ENCODE measurements around the gene PRSS35.
"Not testable (repeated sequence)": the region's sequence is repeated elsewhere in the genome, so short reads cannot be mapped to it uniquely, and the experiment has no call there.

Gene PRSS35

DNA sequence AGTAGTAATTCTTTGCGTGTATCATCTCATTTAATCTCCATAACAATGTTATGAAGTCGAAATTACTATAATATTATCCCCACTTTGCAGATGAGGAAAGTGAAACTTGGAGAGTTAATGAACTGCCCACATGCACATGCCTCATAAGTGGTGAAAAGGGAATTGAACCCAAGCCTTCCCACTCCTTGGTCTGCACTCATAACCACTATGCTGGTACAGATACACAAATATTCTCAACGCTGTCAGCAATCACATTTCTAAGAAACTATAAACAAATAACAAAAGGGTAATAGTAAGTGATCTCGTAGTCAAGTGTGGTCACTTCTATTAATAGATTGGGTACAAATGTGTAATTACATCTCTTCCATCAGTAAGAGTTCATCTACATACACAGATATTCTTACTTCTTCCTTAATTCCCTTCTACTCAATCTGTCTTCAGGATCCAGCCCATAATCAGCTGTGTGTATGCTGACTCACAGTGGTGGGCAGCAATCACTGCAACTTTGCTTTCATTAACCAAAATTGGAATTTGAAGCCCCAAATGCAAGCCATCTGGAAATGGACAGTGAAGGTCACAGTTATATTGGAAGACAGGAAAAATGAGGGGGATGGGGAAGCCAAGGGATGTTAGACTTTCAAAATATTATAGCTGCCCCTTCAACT lies 6.6 kb downstream of the PRSS35 start:
- DNase-seq (ENCODE audit: low spot score), result no peak

DNA sequence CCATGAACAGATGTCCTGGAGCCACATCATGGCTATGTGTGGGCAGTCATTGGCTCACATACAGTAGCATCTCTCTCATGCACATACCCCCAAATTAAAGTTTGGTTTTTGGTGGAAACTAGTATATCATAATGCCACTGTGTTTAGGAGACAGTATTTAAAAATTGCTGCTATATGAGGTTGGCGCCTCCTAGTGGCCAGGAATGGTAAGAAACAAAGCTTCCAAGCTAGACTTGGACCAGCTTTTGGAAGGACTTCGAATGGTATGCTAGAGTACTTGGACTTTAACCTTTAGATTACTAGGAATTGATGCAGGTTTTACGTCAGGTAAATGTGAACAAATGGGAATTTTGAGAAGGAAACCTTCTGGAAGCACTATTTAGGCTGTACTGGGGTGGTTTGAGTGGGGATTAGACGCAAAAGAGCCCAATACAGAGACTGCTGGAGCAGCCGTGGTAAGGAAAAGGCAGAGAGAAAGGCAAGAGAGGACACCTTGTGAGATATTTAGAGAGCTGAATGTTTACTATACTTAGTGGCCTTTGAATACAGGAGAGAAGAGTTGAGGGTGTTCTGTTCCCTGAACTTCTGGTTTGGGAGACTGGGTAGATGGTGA lies 23.8 kb downstream of the PRSS35 start:
- DNase-seq (ENCODE audit: low spot score), result no peak

GRCh38 chr6:83536647-83537589 lies 24.6 kb downstream of the PRSS35 start:
- no peak for DNase-seq (ENCODE audit: low spot score)

- no peak for DNase-seq (ENCODE audit: low spot score)
These were observed 27.3 kb downstream of the PRSS35 start for GRCh38 chr6:83539678-83540077.

DNA sequence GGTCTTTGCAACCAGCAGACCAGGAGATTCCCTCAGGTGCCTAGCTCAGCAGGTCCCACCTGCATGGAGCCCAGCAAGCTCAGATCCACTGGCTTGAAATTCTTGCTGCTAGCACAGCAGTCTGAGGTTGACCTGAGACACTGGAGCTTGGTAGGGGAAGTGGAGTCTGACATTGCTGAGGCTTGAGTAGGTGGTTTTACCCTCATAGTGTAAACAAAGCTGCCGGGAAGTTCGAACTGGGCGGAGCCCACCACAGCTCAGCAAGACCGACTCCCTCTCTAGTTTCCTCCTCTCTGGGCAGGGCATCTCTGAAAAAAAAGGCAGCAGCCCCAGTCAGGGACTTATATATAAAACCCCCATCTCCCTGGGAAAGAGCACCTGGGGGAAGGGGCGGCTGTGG lies 34.3 kb downstream of the PRSS35 start:
- DNase-seq (ENCODE audit: low spot score), result no peak

- not testable (repeated sequence) for DNase-seq (ENCODE audit: low spot score)
These were observed 38.1 kb downstream of the PRSS35 start for GRCh38 chr6:83550482-83550881.

- DNase-seq (ENCODE audit: low spot score), result not testable (repeated sequence)
These were observed 39.4 kb downstream of the PRSS35 start for GRCh38 chr6:83551748-83552147.

- DNase-seq (ENCODE audit: low spot score), result no peak
These were observed 44.5 kb downstream of the PRSS35 start for GRCh38 chr6:83556871-83557270.

- DNase-seq (ENCODE audit: low spot score), result no peak
These were observed 46.6 kb downstream of the PRSS35 start for GRCh38 chr6:83558975-83559374.

DNA sequence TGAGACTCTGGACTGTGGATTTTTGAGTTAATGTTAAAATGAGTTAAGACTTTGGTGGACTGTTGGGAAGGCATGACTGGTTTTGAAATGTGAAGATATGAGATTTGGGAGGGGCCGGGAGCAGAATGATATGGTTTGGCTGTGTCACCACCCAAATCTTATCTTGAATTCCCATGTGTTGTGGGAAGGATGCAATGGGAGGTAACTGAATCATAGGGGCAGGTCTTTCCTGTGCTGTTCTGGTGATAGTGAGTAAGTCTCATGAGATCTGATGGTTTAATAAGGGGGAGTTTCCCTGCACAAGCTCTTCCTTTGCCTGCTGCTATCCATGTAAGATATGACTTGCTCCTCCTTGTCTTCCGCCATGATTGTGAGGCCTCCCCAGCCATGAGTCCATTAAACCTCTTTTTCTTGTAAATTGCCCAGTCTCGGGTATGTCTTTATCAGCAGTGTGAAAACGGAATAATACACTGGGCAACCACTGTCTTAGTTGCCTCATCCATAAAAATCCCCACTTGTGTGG lies 59.4 kb downstream of the PRSS35 start:
- DNase-seq (ENCODE audit: low spot score), result not testable (repeated sequence)

DNA sequence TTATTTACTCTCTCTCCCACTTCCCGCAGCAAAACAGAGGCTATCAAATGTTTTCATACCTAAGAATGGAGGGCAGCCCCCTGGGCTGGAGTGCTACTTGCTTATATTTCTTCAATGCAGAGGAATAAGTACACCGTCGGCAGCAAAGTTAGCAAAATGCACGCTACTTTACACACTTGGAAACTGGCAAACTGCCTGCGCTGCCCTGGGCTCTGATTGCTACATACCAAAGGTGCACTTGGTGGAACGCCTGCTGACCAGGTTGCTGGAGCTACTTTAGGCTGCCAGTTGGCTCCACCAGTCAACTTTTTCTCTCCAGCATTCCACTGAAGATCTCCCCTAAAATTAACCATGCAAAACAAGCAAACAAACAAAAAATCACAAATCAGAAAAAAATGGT lies 62.4 kb downstream of the PRSS35 start:
- DNase-seq (ENCODE audit: low spot score), result no peak

Data from putamen (tissue), 1 donor.